PC-3 (cell line): ENCODE results near the gene RANBP10.

ENCODE experiments used
- EZH2 ChIP-seq: fragments of 300-600 bp; sonication (generic); IDR thresholded peaks from one replicate; pipeline ENCODE4 v1.6.1; 2017; ENCODE audit warnings: antibody characterized with exemption, mild to moderate bottlenecking, low read length; ENCODE audit not compliant: unreplicated experiment
- EZH2phosphoT487 ChIP-seq: fragments of 300-600 bp; sonication (generic); IDR thresholded peaks from 2 replicates; pipeline ENCODE4 v1.6.1; 2018; ENCODE audit warnings: mild to moderate bottlenecking, antibody characterized with exemption, low read length, borderline replicate concordance
- TF ChIP-seq, protein P1 (sequence below): fragments of 300-600 bp; sonication (generic); conservative IDR thresholded peaks from 2 replicates; pipeline ENCODE4 v1.5.1; 2017; ENCODE audit warnings: antibody characterized with exemption, low read depth, mild to moderate bottlenecking, low read length

DNA sequence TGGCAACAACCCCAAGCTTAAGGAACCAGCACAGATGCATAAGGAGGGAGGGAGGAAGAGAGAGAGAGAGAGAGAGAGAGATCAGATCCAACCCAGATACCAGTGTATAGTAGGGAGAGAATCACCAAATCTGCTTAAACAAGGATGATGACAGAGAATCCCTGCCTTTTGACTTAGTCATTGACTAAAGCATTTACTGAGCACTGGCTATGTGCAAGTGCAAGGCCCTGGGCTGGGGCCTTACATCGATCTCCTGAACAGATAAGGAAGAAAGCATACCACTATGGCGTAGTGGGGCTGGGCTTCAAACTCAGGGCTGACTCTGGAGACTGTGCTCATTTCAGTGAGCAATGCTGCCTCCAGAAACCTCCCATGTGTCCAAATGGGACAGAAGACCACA is 16.2 kb upstream of the RANBP10 start:
- TF ChIP-seq EZH2 (no peak), EZH2phosphoT487 (no peak)
- TF ChIP-seq, protein P1, sequence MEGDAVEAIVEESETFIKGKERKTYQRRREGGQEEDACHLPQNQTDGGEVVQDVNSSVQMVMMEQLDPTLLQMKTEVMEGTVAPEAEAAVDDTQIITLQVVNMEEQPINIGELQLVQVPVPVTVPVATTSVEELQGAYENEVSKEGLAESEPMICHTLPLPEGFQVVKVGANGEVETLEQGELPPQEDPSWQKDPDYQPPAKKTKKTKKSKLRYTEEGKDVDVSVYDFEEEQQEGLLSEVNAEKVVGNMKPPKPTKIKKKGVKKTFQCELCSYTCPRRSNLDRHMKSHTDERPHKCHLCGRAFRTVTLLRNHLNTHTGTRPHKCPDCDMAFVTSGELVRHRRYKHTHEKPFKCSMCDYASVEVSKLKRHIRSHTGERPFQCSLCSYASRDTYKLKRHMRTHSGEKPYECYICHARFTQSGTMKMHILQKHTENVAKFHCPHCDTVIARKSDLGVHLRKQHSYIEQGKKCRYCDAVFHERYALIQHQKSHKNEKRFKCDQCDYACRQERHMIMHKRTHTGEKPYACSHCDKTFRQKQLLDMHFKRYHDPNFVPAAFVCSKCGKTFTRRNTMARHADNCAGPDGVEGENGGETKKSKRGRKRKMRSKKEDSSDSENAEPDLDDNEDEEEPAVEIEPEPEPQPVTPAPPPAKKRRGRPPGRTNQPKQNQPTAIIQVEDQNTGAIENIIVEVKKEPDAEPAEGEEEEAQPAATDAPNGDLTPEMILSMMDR, result no peak
